IMR-90 (cell line): ENCODE data around the gene ISLR2. TPM values are rescaled to one million over a fixed set of nuclear protein-coding genes. Genes with fewer than 3 reads are reported as not detected.

Source experiments
- ATAC-seq: fragments of 200-7000 bp; cut with Tn5 transposase; 2 replicates; pipeline ENCODE4 v1.9.1; 2020; ENCODE audit warnings: low read depth, mild to moderate bottlenecking, moderate library complexity
- BruUV-seq: library from RNA; stranded (reverse); fragments of 400-500 nt; replicated peaks from 2 replicates; lab custom pipeline; 2021; lab: Mats Ljungman, UMichigan
- CTCF ChIA-PET: fragments of 300-600 bp; formaldehyde crosslinking; extraction: SDS; loops from one replicate; lab custom pipeline; 2021; ENCODE audit warnings: antibody characterized with exemption; lab: Yijun Ruan, JAX
- POLR2A ChIA-PET: fragments of 300-600 bp; sonication (Branson Sonifier 250); formaldehyde crosslinking; loops from one replicate; lab custom pipeline; 2022; ENCODE audit warnings: antibody characterized with exemption; ENCODE audit not compliant: unreplicated experiment; lab: Charles Lee
- DNase-seq: peaks from one replicate; pipeline ENCODE4 v3.0.0; 2013
- H2AFZ ChIP-seq: replicated peaks from 2 replicates; pipeline ENCODE3; 2013; ENCODE audit warnings: low read length, mild to moderate bottlenecking; ENCODE audit not compliant: poor library complexity
- H2AK5ac ChIP-seq: 2 replicates; pipeline ENCODE4 v1.6.1; 2013; ENCODE audit warnings: low read depth, low read length, inconsistent platforms
- H2AK9ac ChIP-seq: replicated peaks from 2 replicates; pipeline ENCODE3; 2013; ENCODE audit warnings: mild to moderate bottlenecking, low read depth, low read length, moderate library complexity; ENCODE audit not compliant: poor library complexity
- H2BK120ac ChIP-seq: 2 replicates; pipeline ENCODE4 v1.6.1; 2013; ENCODE audit warnings: low read depth, low read length, inconsistent platforms
- H2BK15ac ChIP-seq: 3 replicates; pipeline ENCODE4 v1.6.1; 2013; ENCODE audit warnings: low read depth, low read length, inconsistent platforms
- H2BK20ac ChIP-seq: 2 replicates; pipeline ENCODE4 v1.6.1; 2013; ENCODE audit warnings: low read depth, mild to moderate bottlenecking, inconsistent platforms, low read length, moderate library complexity
- H2BK5ac ChIP-seq: 2 replicates; pipeline ENCODE4 v1.6.1; 2013; ENCODE audit warnings: mild to moderate bottlenecking, low read depth, low read length, inconsistent platforms; ENCODE audit not compliant: poor library complexity, severe bottlenecking
- H3K14ac ChIP-seq: replicated peaks from 2 replicates; pipeline ENCODE4 v1.6.1; 2013; ENCODE audit warnings: low read depth, low read length, inconsistent platforms
- H3K18ac ChIP-seq: 2 replicates; pipeline ENCODE4 v1.6.1; 2013; ENCODE audit warnings: low read depth, low read length, control low read depth
- H3K23ac ChIP-seq: 2 replicates; pipeline ENCODE4 v1.6.1; 2013; ENCODE audit warnings: low read depth, low read length, inconsistent platforms
- H3K27ac ChIP-seq: 2 replicates; pipeline ENCODE4 v1.5.1; 2013; ENCODE audit warnings: mild to moderate bottlenecking, control low read depth, low read length; ENCODE audit not compliant: insufficient read depth
- H3K27me3 ChIP-seq: 2 replicates; pipeline ENCODE4 v1.6.1; 2013; ENCODE audit warnings: low read length; ENCODE audit not compliant: control insufficient read depth, insufficient read depth
- H3K36me3 ChIP-seq: 2 replicates; pipeline ENCODE4 v1.6.1; 2013; ENCODE audit warnings: low read length, mixed read lengths; ENCODE audit not compliant: control insufficient read depth, insufficient read depth
- H3K4ac ChIP-seq: 2 replicates; pipeline ENCODE4 v1.6.1; 2013; ENCODE audit warnings: low read depth, low read length, inconsistent platforms
- H3K4me1 ChIP-seq: 2 replicates; pipeline ENCODE4 v1.6.1; 2013; ENCODE audit warnings: low read length, mixed read lengths; ENCODE audit not compliant: control insufficient read depth, insufficient read depth
- H3K4me2 ChIP-seq: 2 replicates; pipeline ENCODE4 v1.6.1; 2013; ENCODE audit warnings: low read depth, mild to moderate bottlenecking, control low read depth, low read length, moderate library complexity
- H3K4me3 ChIP-seq: 2 replicates; pipeline ENCODE4 v1.5.1; 2013; ENCODE audit warnings: low read depth, mild to moderate bottlenecking, control low read depth, low read length, moderate library complexity; ENCODE audit not compliant: insufficient read depth
- H3K56ac ChIP-seq: 2 replicates; pipeline ENCODE4 v1.6.1; 2013; ENCODE audit warnings: low read length, inconsistent platforms; ENCODE audit not compliant: insufficient read depth; ENCODE audit errors: extremely low read depth
- H3K79me1 ChIP-seq, 2 experiments: 2 replicates each; pipeline ENCODE4 v1.6.1; 2013; ENCODE audit warnings: low read length in 2 of 2, inconsistent platforms in 1 of 2, low read depth in 1 of 2
- H3K9ac ChIP-seq: 2 replicates; pipeline ENCODE4 v1.6.1; 2013; ENCODE audit warnings: low read depth, low read length, control low read depth
- H3K9me1 ChIP-seq: 2 replicates; pipeline ENCODE4 v1.6.1; 2013; ENCODE audit warnings: low read length, inconsistent platforms; ENCODE audit not compliant: insufficient read depth
- H3K9me3 ChIP-seq: 2 replicates; pipeline ENCODE4 v1.6.1; 2013; ENCODE audit warnings: low read length; ENCODE audit not compliant: control insufficient read depth, insufficient read depth
- H4K20me1 ChIP-seq: 2 replicates; pipeline ENCODE4 v1.6.1; 2013; ENCODE audit warnings: low read length, inconsistent platforms; ENCODE audit not compliant: insufficient read depth
- H4K5ac ChIP-seq: 2 replicates; pipeline ENCODE4 v1.6.1; 2013; ENCODE audit warnings: mild to moderate bottlenecking, low read depth, low read length, control low read depth
- H4K8ac ChIP-seq, 2 experiments: 2 replicates each; pipeline ENCODE4 v1.6.1; 2013; ENCODE audit warnings: low read depth in 2 of 2, low read length in 2 of 2, control low read depth in 1 of 2, inconsistent platforms in 1 of 2
- H4K91ac ChIP-seq: 2 replicates; pipeline ENCODE4 v1.6.1; 2013; ENCODE audit warnings: low read depth, low read length, inconsistent platforms; ENCODE audit not compliant: insufficient read depth
- BHLHE40 ChIP-seq: fragments of 150-350 bp; IDR thresholded peaks from 2 replicates; pipeline ENCODE4 v1.6.1; 2016; ENCODE audit warnings: mild to moderate bottlenecking, low read depth, low read length
- CEBPB ChIP-seq: IDR thresholded peaks from 2 replicates; pipeline ENCODE4 v1.6.1; 2012; ENCODE audit warnings: low read depth, low read length, improper control_type of control experiment
- CHD1 ChIP-seq: IDR thresholded peaks from 2 replicates; pipeline ENCODE4 v1.6.1; 2012; ENCODE audit warnings: low read depth, low read length, improper control_type of control experiment
- CTCF ChIP-seq: conservative IDR thresholded peaks from 2 replicates; pipeline ENCODE4 v1.5.1; 2012; ENCODE audit warnings: mild to moderate bottlenecking, low read depth, low read length, improper control_type of control experiment
- FOS ChIP-seq: fragments of 150-350 bp; IDR thresholded peaks from 2 replicates; pipeline ENCODE4 v1.6.1; 2016; ENCODE audit warnings: low read depth, low read length
- MAFK ChIP-seq: IDR thresholded peaks from 2 replicates; pipeline ENCODE4 v1.6.1; 2012; ENCODE audit warnings: low read depth, low read length, improper control_type of control experiment
- MAZ ChIP-seq: IDR thresholded peaks from 2 replicates; pipeline ENCODE4 v1.6.1; 2012; ENCODE audit warnings: low read depth, mild to moderate bottlenecking, low read length, improper control_type of control experiment, moderate library complexity, borderline replicate concordance
- MXI1 ChIP-seq: IDR thresholded peaks from 2 replicates; pipeline ENCODE4 v1.6.1; 2012; ENCODE audit warnings: low read depth, mild to moderate bottlenecking, low read length, moderate library complexity, borderline replicate concordance
- NFE2L2 ChIP-seq: fragments of 150-350 bp; IDR thresholded peaks from 2 replicates; pipeline ENCODE4 v1.6.1; 2016; ENCODE audit warnings: low read depth, mild to moderate bottlenecking, low read length
- POLR2A ChIP-seq: IDR thresholded peaks from 2 replicates; pipeline ENCODE4 v1.6.1; 2012; ENCODE audit warnings: mild to moderate bottlenecking, low read depth, low read length
- RAD21 ChIP-seq: IDR thresholded peaks from 2 replicates; pipeline ENCODE4 v1.6.1; 2012; ENCODE audit warnings: low read length, improper control_type of control experiment
- RCOR1 ChIP-seq: IDR thresholded peaks from 2 replicates; pipeline ENCODE4 v1.6.1; 2012; ENCODE audit warnings: mild to moderate bottlenecking, low read length, improper control_type of control experiment; ENCODE audit not compliant: insufficient replicate concordance
- RFX5 ChIP-seq: IDR thresholded peaks from 2 replicates; pipeline ENCODE4 v1.8.0; 2012; ENCODE audit warnings: low read depth, mild to moderate bottlenecking, low read length, moderate library complexity
- SMC3 ChIP-seq: fragments of 150-350 bp; IDR thresholded peaks from 2 replicates; pipeline ENCODE4 v1.6.1; 2016; ENCODE audit warnings: low read depth, mild to moderate bottlenecking, antibody characterized with exemption, low read length, moderate library complexity
- WGBS, 2 experiments: methylation state at CpG; one replicate each; pipeline versions ENCODE4 v1.1.5 to v1.1.7; 2013; ENCODE audit warnings: missing lambda C conversion rate in 2 of 2; ENCODE audit not compliant: insufficient read length in 1 of 2; ENCODE audit errors: extremely low coverage in 2 of 2; 5-methylcytosine and 5-hydroxymethylcytosine counted together
- dilution Hi-C: fragments of 300-500 bp; cut with HindIII; formaldehyde crosslinking; loops from one replicate; pipeline ENCODE4 v1.14.3; 2018; ENCODE audit warnings: low sequenced_read_pairs; ENCODE audit not compliant: unreplicated experiment
- in situ Hi-C: fragments of 300-500 bp; cut with MboI; formaldehyde crosslinking; loops from 3 replicates; pipeline ENCODE4 v1.14.3; 2019; ENCODE audit warnings: low sequenced_read_pairs, inconsistent platforms, mixed read lengths
- intact Hi-C: fragments of 100-400 bp; cut with micrococcal nuclease; formaldehyde crosslinking; loops from 2 replicates; pipeline ENCODE4 v1.10.0; 2022
- polyA plus RNA-seq, 3 experiments: library from polyadenylated mRNA; depleted of rRNA; stranded (reverse); fragments of >200 nt; gene quantifications; 2 replicates each; pipeline ENCODE4 v1.2.3, GENCODE V29; 2012; ENCODE audit warnings: low replicate concordance in 1 of 3
- total RNA-seq: library from RNA; depleted of rRNA; stranded (reverse); fragments of >200 nt; gene quantifications from 2 replicates; pipeline ENCODE4 v1.2.3, GENCODE V29; 2012
- TF ChIP-seq, protein P1 (sequence below): fragments of 150-350 bp; IDR thresholded peaks from 2 replicates; pipeline ENCODE4 v1.6.1; 2017; ENCODE audit warnings: mild to moderate bottlenecking, antibody characterized with exemption, low read length, low read depth
- TF ChIP-seq, protein P2 (sequence below): fragments of 150-350 bp; IDR thresholded peaks from 2 replicates; pipeline ENCODE4 v1.6.1; 2016; ENCODE audit warnings: low read depth, mild to moderate bottlenecking, low read length, moderate library complexity, borderline replicate concordance

The ISLR2 gene
- total and polyA plus RNA-seq, 2 of the 4 experiments (the other 2 are of a cell fraction): not detected

- H3K27ac ChIP-seq: no peak overlapping the region
- no peak overlapping the region for H3K9ac ChIP-seq
- no TSS peak for BruUV-seq
- H3K56ac ChIP-seq: no peak overlapping the region
- no peak overlapping the region for H2BK5ac ChIP-seq
- CTCF ChIA-PET: interaction anchor here (1.3 kb wide), 1 partner anchor 186 kb away, joined by 6 read pairs; no protein-coding TSS in a partner anchor
- no peak overlapping the region for H2BK20ac ChIP-seq
- H2AK5ac ChIP-seq: no peak overlapping the region
- POLR2A ChIA-PET: no interaction called here
- dilution Hi-C loops (no loop called here), in situ Hi-C loops (loop anchor here (25.0 kb wide), 1 partner anchor 1485 kb away; no protein-coding TSS in a partner anchor), intact Hi-C loops (no loop called here)
- H4K91ac ChIP-seq: no peak overlapping the region
- no peak overlapping the region for H3K4me3 ChIP-seq
- H3K4ac ChIP-seq: no peak overlapping the region
- no peak overlapping the region for H3K4me2 ChIP-seq
- no peak overlapping the region for H3K18ac ChIP-seq
- H4K5ac ChIP-seq: no peak overlapping the region
- no peak overlapping the region for H4K8ac ChIP-seq
- TF ChIP-seq RCOR1: no peak
- TF ChIP-seq MXI1: no peak
- TF ChIP-seq MAFK: no peak
- TF ChIP-seq, protein P1, sequence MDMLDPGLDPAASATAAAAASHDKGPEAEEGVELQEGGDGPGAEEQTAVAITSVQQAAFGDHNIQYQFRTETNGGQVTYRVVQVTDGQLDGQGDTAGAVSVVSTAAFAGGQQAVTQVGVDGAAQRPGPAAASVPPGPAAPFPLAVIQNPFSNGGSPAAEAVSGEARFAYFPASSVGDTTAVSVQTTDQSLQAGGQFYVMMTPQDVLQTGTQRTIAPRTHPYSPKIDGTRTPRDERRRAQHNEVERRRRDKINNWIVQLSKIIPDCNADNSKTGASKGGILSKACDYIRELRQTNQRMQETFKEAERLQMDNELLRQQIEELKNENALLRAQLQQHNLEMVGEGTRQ: no peak
- no peak for TF ChIP-seq RAD21
- no peak for TF ChIP-seq NFE2L2
- no peak for TF ChIP-seq RFX5
- TF ChIP-seq MAZ: no peak
- TF ChIP-seq BHLHE40: no peak
- TF ChIP-seq CHD1: no peak
- TF ChIP-seq SMC3: no peak
- no peak for TF ChIP-seq CTCF
- no peak for TF ChIP-seq CEBPB
- no peak for TF ChIP-seq FOS
- TF ChIP-seq, protein P2, sequence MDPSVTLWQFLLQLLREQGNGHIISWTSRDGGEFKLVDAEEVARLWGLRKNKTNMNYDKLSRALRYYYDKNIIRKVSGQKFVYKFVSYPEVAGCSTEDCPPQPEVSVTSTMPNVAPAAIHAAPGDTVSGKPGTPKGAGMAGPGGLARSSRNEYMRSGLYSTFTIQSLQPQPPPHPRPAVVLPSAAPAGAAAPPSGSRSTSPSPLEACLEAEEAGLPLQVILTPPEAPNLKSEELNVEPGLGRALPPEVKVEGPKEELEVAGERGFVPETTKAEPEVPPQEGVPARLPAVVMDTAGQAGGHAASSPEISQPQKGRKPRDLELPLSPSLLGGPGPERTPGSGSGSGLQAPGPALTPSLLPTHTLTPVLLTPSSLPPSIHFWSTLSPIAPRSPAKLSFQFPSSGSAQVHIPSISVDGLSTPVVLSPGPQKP: no peak
- TF ChIP-seq POLR2A: no peak
- H2AK9ac ChIP-seq: no peak overlapping the region
- no CpG with 5 or more reads among the region's 6 CpGs for WGBS, 2 experiments
- H2BK15ac ChIP-seq: no peak overlapping the region
- H3K9me3 ChIP-seq: no peaks in the 10 kb centered on the region
- no peaks in the 10 kb centered on the region for H3K36me3 ChIP-seq
- H2AFZ ChIP-seq: no peak overlapping the region
- no peaks in the 10 kb centered on the region for H3K9me1 ChIP-seq
- DNase-seq (no peak), ATAC-seq (no peak)
- no peak overlapping the region for H3K14ac ChIP-seq
- H3K27me3 ChIP-seq: peaks cover 69% of the 10 kb centered on the region
- no peak overlapping the region for H3K23ac ChIP-seq
- no peaks in the 10 kb centered on the region for H3K79me1 ChIP-seq
- H4K20me1 ChIP-seq: no peaks in the 10 kb centered on the region
- no peak overlapping the region for H2BK120ac ChIP-seq
- H3K4me1 ChIP-seq: no peaks in the 10 kb centered on the region
Observed at GRCh38 chr15:74121858-74122257, 8.5 kb upstream of the ISLR2 start.
